PC-3 (cell line): ENCODE data around the gene KPNA2. TPM values are rescaled to one million over a fixed set of nuclear protein-coding genes. Genes with fewer than 3 reads are reported as not detected.
"Not testable (repeated sequence)": the region's sequence is repeated elsewhere in the genome, so short reads cannot be mapped to it uniquely, and the experiment has no call there.

ENCODE experiments used
- ATAC-seq: fragments of 200-7000 bp; cut with Tn5 transposase; 2 replicates; pipeline ENCODE4 v1.9.1; 2020; ENCODE audit warnings: mild to moderate bottlenecking, moderate library complexity
- BruUV-seq: library from RNA; stranded (reverse); fragments of 400-500 nt; replicated peaks from 2 replicates; lab custom pipeline; 2021; lab: Mats Ljungman, UMichigan
- CTCF ChIA-PET: fragments of 300-600 bp; sonication (Branson Sonifier 250); formaldehyde crosslinking; loops from one replicate; lab custom pipeline; 2022; ENCODE audit warnings: antibody characterized with exemption; lab: Charles Lee
- POLR2A ChIA-PET: fragments of 300-600 bp; sonication (Branson Sonifier 250); formaldehyde crosslinking; loops from one replicate; lab custom pipeline; 2022; ENCODE audit warnings: antibody characterized with exemption; ENCODE audit not compliant: unreplicated experiment; lab: Charles Lee
- DNase-seq: peaks from one replicate; pipeline ENCODE4 v3.0.0-alpha.2; 2015
- H2AFZ ChIP-seq: fragments of 300-600 bp; sonication (generic); 2 replicates; pipeline ENCODE4 v1.6.0; 2016; ENCODE audit warnings: antibody characterized with exemption, low read length
- H3F3A ChIP-seq: fragments of 300-600 bp; sonication (generic); one replicate; pipeline ENCODE4 v1.6.0; 2017; ENCODE audit warnings: antibody characterized with exemption, low read length, control low read depth, mild to moderate bottlenecking; ENCODE audit not compliant: unreplicated experiment
- H3K27ac ChIP-seq: fragments of 300-600 bp; sonication (generic); 2 replicates; pipeline ENCODE4 v1.5.1; 2016; ENCODE audit warnings: mild to moderate bottlenecking, low read length
- H3K27me3 ChIP-seq: fragments of 300-600 bp; sonication (generic); 2 replicates; pipeline ENCODE4 v1.6.1; 2016; ENCODE audit warnings: low read length, mixed read lengths
- H3K36me3 ChIP-seq: fragments of 300-600 bp; sonication (generic); 2 replicates; pipeline ENCODE4 v1.6.1; 2016; ENCODE audit warnings: low read depth, mixed run types, low read length, mixed read lengths
- H3K4me1 ChIP-seq: fragments of 300-600 bp; sonication (generic); 2 replicates; pipeline ENCODE4 v1.5.1; 2016; ENCODE audit warnings: low read length; ENCODE audit not compliant: insufficient read depth
- H3K4me2 ChIP-seq: fragments of 300-600 bp; sonication (generic); 2 replicates; pipeline ENCODE4 v1.6.0; 2016; ENCODE audit warnings: low read length
- H3K4me3 ChIP-seq: fragments of 300-600 bp; sonication (generic); 2 replicates; pipeline ENCODE4 v1.5.1; 2016; ENCODE audit warnings: mild to moderate bottlenecking, low read length, mixed read lengths
- H3K79me2 ChIP-seq: fragments of 300-600 bp; sonication (generic); 2 replicates; pipeline ENCODE4 v1.6.1; 2017; ENCODE audit warnings: low read length, mixed read lengths
- H3K9ac ChIP-seq: fragments of 300-600 bp; sonication (generic); 2 replicates; pipeline ENCODE4 v1.6.0; 2016; ENCODE audit warnings: mild to moderate bottlenecking, low read length
- H3K9me2 ChIP-seq: fragments of 300-600 bp; sonication (generic); replicated peaks from 2 replicates; pipeline ENCODE4 v1.6.1; 2016; ENCODE audit warnings: mixed run types, low read length, mixed read lengths
- H3K9me3 ChIP-seq: fragments of 300-600 bp; sonication (generic); 2 replicates; pipeline ENCODE4 v1.6.1; 2016; ENCODE audit warnings: low read length, mixed read lengths
- H4K20me1 ChIP-seq: fragments of 300-600 bp; sonication (generic); 2 replicates; pipeline ENCODE4 v1.6.1; 2016; ENCODE audit warnings: low read length, mixed read lengths
- CTCF ChIP-seq: fragments of 300-600 bp; sonication (generic); conservative IDR thresholded peaks from 2 replicates; pipeline ENCODE4 v1.5.1; 2017; ENCODE audit warnings: antibody characterized with exemption, low read depth, mild to moderate bottlenecking, low read length
- EZH2 ChIP-seq: fragments of 300-600 bp; sonication (generic); IDR thresholded peaks from one replicate; pipeline ENCODE4 v1.6.1; 2017; ENCODE audit warnings: antibody characterized with exemption, mild to moderate bottlenecking, low read length; ENCODE audit not compliant: unreplicated experiment
- EZH2phosphoT487 ChIP-seq: fragments of 300-600 bp; sonication (generic); IDR thresholded peaks from 2 replicates; pipeline ENCODE4 v1.6.1; 2018; ENCODE audit warnings: mild to moderate bottlenecking, antibody characterized with exemption, low read length, borderline replicate concordance
- intact Hi-C: fragments of 100-400 bp; cut with micrococcal nuclease; formaldehyde crosslinking; loops from 2 replicates; pipeline ENCODE4 v1.9.0; 2023
- total RNA-seq: library from RNA; depleted of rRNA; stranded (reverse); fragments of >200 nt; gene quantifications from 2 replicates; pipeline ENCODE4 v1.2.3, GENCODE V29; 2014

The KPNA2 gene
- total RNA-seq, 1 experiment from 2014 or later = 288 TPM

GRCh38 chr17:67995570-67996263 lies 39.8 kb upstream of the KPNA2 start:
- POLR2A ChIA-PET = interaction anchor here (0.6 kb wide), 1 partner anchor 9 kb away, joined by 8 read pairs; no protein-coding TSS in a partner anchor
- Histone ChIP-seq H3K4me1 (peaks cover 36% of the 10 kb centered on the region), H3K9me2 (no peaks in the 10 kb centered on the region), H3K27ac (peak overlapping the region; percentile 66), H3K4me3 (peak overlapping the region; percentile 86), H3K9me3 (no peaks in the 10 kb centered on the region), H3F3A (peaks cover 5% of the 10 kb centered on the region), H2AFZ (peak overlapping the region; percentile 85), H4K20me1 (no peaks in the 10 kb centered on the region), H3K9ac (peak overlapping the region; percentile 58), H3K36me3 (no peaks in the 10 kb centered on the region), H3K4me2 (peak overlapping the region; percentile 94), H3K27me3 (no peaks in the 10 kb centered on the region), H3K79me2 (no peaks in the 10 kb centered on the region)
- no TSS peak for BruUV-seq
- intact Hi-C loops = loop anchor here (1.0 to 10.0 kb wide), 2 partner anchors 24 to 1329 kb away; partner anchors contain the start of gene ABCA5
- CTCF ChIA-PET = interaction anchor here (0.5 to 0.8 kb wide), 2 partner anchors 13 to 33 kb away, joined by 3 to 4 read pairs; no protein-coding TSS in a partner anchor
- DNase-seq (peak; percentile 34), ATAC-seq (no peak)
- no peak for TF ChIP-seq EZH2phosphoT487
- TF ChIP-seq EZH2 = no peak
- peak; percentile 33 for TF ChIP-seq CTCF

GRCh38 chr17:67996301-67997171 lies 39.0 kb upstream of the KPNA2 start, which contains the start of gene C17orf58:
TSS of gene C17orf58 (minus strand) at chr17:67996469. CDS start at chr17:67996198, 271 bp downstream.
- H3F3A ChIP-seq, ATAC-seq: not testable (repeated sequence)
- CTCF ChIA-PET = interaction anchor here (0.6 kb wide), 1 partner anchor 238 kb away, joined by 3 read pairs; no protein-coding TSS in a partner anchor

GRCh38 chr17:67998466-67998865 lies 37.1 kb upstream of the KPNA2 start:
- ATAC-seq = no peak
- intact Hi-C loops = loop anchor here (10.0 kb wide), 1 partner anchor 1326 kb away; the partner anchor contains the start of gene ABCA5
- DNase-seq = no peak
- no TSS peak for BruUV-seq
- H3K4me3 ChIP-seq = no peak overlapping the region
- no peak overlapping the region for H3K4me2 ChIP-seq
- H3K9me2 ChIP-seq = no peaks in the 10 kb centered on the region
- TF ChIP-seq EZH2 (no peak), EZH2phosphoT487 (no peak)
- no peak overlapping the region for H3K9ac ChIP-seq
- no peaks in the 10 kb centered on the region for H3K27me3 ChIP-seq
- CTCF ChIA-PET = no interaction called here
- no peak overlapping the region for H3K27ac ChIP-seq
- no peaks in the 10 kb centered on the region for H3K9me3 ChIP-seq
- no peaks in the 10 kb centered on the region for H3K79me2 ChIP-seq
- H3K36me3 ChIP-seq = no peaks in the 10 kb centered on the region
- H3F3A ChIP-seq = peaks cover 5% of the 10 kb centered on the region
- no peak overlapping the region for H2AFZ ChIP-seq
- H4K20me1 ChIP-seq = no peaks in the 10 kb centered on the region
- POLR2A ChIA-PET = interaction anchor here (0.7 kb wide), 1 partner anchor 329 kb away, joined by 12 read pairs; no protein-coding TSS in a partner anchor
- peaks cover 23% of the 10 kb centered on the region for H3K4me1 ChIP-seq

More at GRCh38 chr17:67996301-67997171, 39.0 kb upstream of the KPNA2 start, which contains the start of gene C17orf58:
- not testable (repeated sequence) for H3K79me2 ChIP-seq, BruUV-seq, H3K36me3 ChIP-seq, H3K9me3 ChIP-seq, DNase-seq, H3K27me3 ChIP-seq, H3K9me2 ChIP-seq, H4K20me1 ChIP-seq
- peak within 1 kb of the TSS; percentile 94 for H3K4me2 ChIP-seq
- peak within 1 kb of the TSS; percentile 85 for H2AFZ ChIP-seq
- intact Hi-C loops = loop anchor here (10.0 kb wide), 1 partner anchor 1328 kb away; the partner anchor contains the start of gene ABCA5
- POLR2A ChIA-PET = interaction anchor here (0.6 kb wide), 1 partner anchor 8 kb away, joined by 8 read pairs; no protein-coding TSS in a partner anchor
- H3K4me1 ChIP-seq = peaks cover 36% of the 10 kb centered on the region
- H3K27ac ChIP-seq = peak within 1 kb of the TSS; percentile 66
- H3K4me3 ChIP-seq = peak within 1 kb of the TSS; percentile 86
- peak within 1 kb of the TSS; percentile 58 for H3K9ac ChIP-seq
